GM23338 (cell line): ENCODE measurements around the gene TMEM170B. TPM values are rescaled to one million over a fixed set of nuclear protein-coding genes. Genes with fewer than 3 reads are reported as not detected.

Experiments used
- ATAC-seq: fragments of 200-7000 bp; cut with Tn5 transposase; 3 replicates; pipeline ENCODE4 v1.9.1; 2020
- DNase-seq: peaks from one replicate; pipeline ENCODE4 v3.0.0-alpha.2; 2015; ENCODE audit warnings: low spot score
- H2AFZ ChIP-seq: fragments of 200-600 bp; sonication (generic); 2 replicates; pipeline ENCODE4 v1.8.0; 2016; ENCODE audit warnings: antibody characterized with exemption, mild to moderate bottlenecking, moderate library complexity
- H3F3A ChIP-seq: fragments of 200-600 bp; sonication (generic); replicated peaks from 2 replicates; pipeline ENCODE4 v1.8.0; 2017; ENCODE audit warnings: antibody characterized with exemption, mixed run types, low read depth
- H3K27ac ChIP-seq: fragments of 200-600 bp; sonication (generic); 2 replicates; pipeline ENCODE4 v1.6.1; 2016; ENCODE audit warnings: low read depth
- H3K27me3 ChIP-seq: fragments of 200-600 bp; sonication (generic); 2 replicates; pipeline ENCODE4 v1.8.0; 2016; ENCODE audit warnings: mild to moderate bottlenecking, mixed run types, moderate library complexity; ENCODE audit not compliant: insufficient read depth
- H3K36me3 ChIP-seq: fragments of 200-600 bp; sonication (generic); 2 replicates; pipeline ENCODE4 v1.8.0; 2016; ENCODE audit warnings: mild to moderate bottlenecking; ENCODE audit not compliant: insufficient read depth
- H3K4me1 ChIP-seq: fragments of 200-600 bp; sonication (generic); 2 replicates; pipeline ENCODE4 v1.8.0; 2016; ENCODE audit warnings: mild to moderate bottlenecking, moderate library complexity; ENCODE audit not compliant: insufficient read depth
- H3K4me2 ChIP-seq: fragments of 200-600 bp; sonication (generic); 2 replicates; pipeline ENCODE4 v1.7.1; 2017; ENCODE audit warnings: mixed run types
- H3K4me3 ChIP-seq: fragments of 200-600 bp; sonication (generic); 2 replicates; pipeline ENCODE4 v1.6.1; 2016; ENCODE audit warnings: mixed run types
- H3K79me2 ChIP-seq: fragments of 200-600 bp; sonication (generic); replicated peaks from 2 replicates; pipeline ENCODE4 v1.8.0; 2017; ENCODE audit warnings: mild to moderate bottlenecking; ENCODE audit not compliant: insufficient read depth
- H3K9me2 ChIP-seq: fragments of 200-600 bp; sonication (generic); 2 replicates; pipeline ENCODE4 v1.8.0; 2017; ENCODE audit not compliant: insufficient read depth
- H4K20me1 ChIP-seq: fragments of 200-600 bp; sonication (generic); replicated peaks from 2 replicates; pipeline ENCODE4 v1.8.0; 2017; ENCODE audit warnings: mild to moderate bottlenecking; ENCODE audit not compliant: insufficient read depth
- H3K27ac Mint-ChIP-seq: 2 replicates; pipeline ENCODE4 v1.8.0; 2020; ENCODE audit warnings: inconsistent platforms, mild to moderate bottlenecking, moderate library complexity, mixed read lengths
- H3K27me3 Mint-ChIP-seq: 3 replicates; pipeline ENCODE4 v1.8.0; 2022; ENCODE audit warnings: low read depth, mild to moderate bottlenecking, moderate library complexity, mixed read lengths, inconsistent platforms; ENCODE audit not compliant: insufficient read depth, poor library complexity
- H3K36me3 Mint-ChIP-seq: 3 replicates; pipeline ENCODE4 v1.8.0; 2021; ENCODE audit warnings: low read depth, mild to moderate bottlenecking, inconsistent platforms, moderate library complexity, mixed read lengths
- H3K4me1 Mint-ChIP-seq: 3 replicates; pipeline ENCODE4 v1.8.0; 2020; ENCODE audit warnings: mild to moderate bottlenecking, inconsistent platforms, mixed read lengths
- H3K4me3 Mint-ChIP-seq: 3 replicates; pipeline ENCODE4 v1.8.0; 2021; ENCODE audit warnings: moderate library complexity, mild to moderate bottlenecking, inconsistent platforms, mixed read lengths
- H3K9me3 Mint-ChIP-seq: 3 replicates; pipeline ENCODE4 v1.8.0; 2020; ENCODE audit warnings: moderate library complexity, mild to moderate bottlenecking, inconsistent platforms, mixed read lengths
- CREB1 ChIP-seq: fragments of 250-450 bp; sonication (Bioruptor Pico); IDR thresholded peaks from 2 replicates; pipeline ENCODE4 v1.5.0; 2020; ENCODE audit warnings: low read depth, mild to moderate bottlenecking, moderate library complexity
- CTCF ChIP-seq, 2 experiments: fragments of 200-600 bp in 1 of 2; sonication (generic) in 1 of 2; conservative IDR thresholded peaks; 2 replicates each; pipeline versions ENCODE4 v1.5.1 to v1.6.1; 2016 to 2017; ENCODE audit warnings: antibody characterized with exemption in 2 of 2, low read depth in 2 of 2, mild to moderate bottlenecking in 2 of 2, moderate library complexity in 1 of 2
- EZH2phosphoT487 ChIP-seq: fragments of 200-600 bp; sonication (generic); IDR thresholded peaks from one replicate; pipeline ENCODE4 v1.8.1; 2018; ENCODE audit warnings: antibody characterized with exemption; ENCODE audit not compliant: unreplicated experiment
- JUNB ChIP-seq: IDR thresholded peaks from one replicate; pipeline ENCODE4 v1.6.1; 2016; ENCODE audit warnings: antibody characterized with exemption; ENCODE audit not compliant: unreplicated experiment
- POLR2AphosphoS5 ChIP-seq: IDR thresholded peaks from 2 replicates; pipeline ENCODE4 v1.6.1; 2016; ENCODE audit warnings: antibody characterized with exemption, low read depth
- REST ChIP-seq: IDR thresholded peaks from one replicate; pipeline ENCODE4 v1.6.1; 2018; ENCODE audit warnings: antibody characterized with exemption; ENCODE audit not compliant: unreplicated experiment
- ZNF114 ChIP-seq: fragments of 250-450 bp; sonication (Bioruptor Pico); IDR thresholded peaks from 2 replicates; pipeline ENCODE4 v1.5.0; 2020; ENCODE audit warnings: mild to moderate bottlenecking, moderate library complexity
- ZNF331 ChIP-seq: fragments of 250-450 bp; sonication (Bioruptor Pico); IDR thresholded peaks from 2 replicates; pipeline ENCODE4 v1.5.0; 2020; ENCODE audit warnings: low read depth, mild to moderate bottlenecking, moderate library complexity
- polyA plus RNA-seq: library from polyadenylated mRNA; unstranded; fragments of >200 nt; fragmentation: Nextera tagmentation; extraction: Ambion mirVana; gene quantifications from 2 replicates; pipeline ENCODE4 v1.2.1, GENCODE V29; 2016
- total RNA-seq: library from RNA; depleted of rRNA; stranded (reverse); fragments of >200 nt; shearing (Covaris generic); gene quantifications from 2 replicates; pipeline ENCODE4 v1.2.3, GENCODE V29; 2014

TMEM170B gene
- total and polyA plus RNA-seq, 2 experiments from 2014 or later, result 2.0 to 6.9 TPM

GRCh38 chr6:11618533-11618932 lies 81.0 kb downstream of the TMEM170B start:
- peak; percentile 40; the same call in 1 of the 3 replicates for ATAC-seq
- H3K4me3 Mint-ChIP-seq, result no peak overlapping the region
- H3K36me3 ChIP-seq, result no peaks in the 10 kb centered on the region

GRCh38 chr6:11621119-11621518 lies 83.6 kb downstream of the TMEM170B start:
- peaks cover 2% of the 10 kb centered on the region for H3K27me3 Mint-ChIP-seq
- ATAC-seq (no peak), DNase-seq (no peak)
- H3K4me3 Mint-ChIP-seq, result no peak overlapping the region
- no peak overlapping the region for H3K4me3 ChIP-seq
- H3K36me3 Mint-ChIP-seq, result peaks cover 6% of the 10 kb centered on the region; the same call in 1 of the 3 replicates
- no peak overlapping the region for H2AFZ ChIP-seq
- H4K20me1 ChIP-seq, result no peaks in the 10 kb centered on the region
- no peak overlapping the region for H3K27ac Mint-ChIP-seq
- no peaks in the 10 kb centered on the region for H3K27me3 ChIP-seq
- no peaks in the 10 kb centered on the region for H3K79me2 ChIP-seq
- H3K9me2 ChIP-seq, result no peaks in the 10 kb centered on the region
- no peak overlapping the region for H3K27ac ChIP-seq
- TF ChIP-seq ZNF331 (CRISPR knock-in tag) (no peak), CTCF (conservative IDR thresholded peaks at IDR 0.05; ENCODE audit: low read depth in 2 of 2) (no peak), CREB1 (CRISPR knock-in tag) (no peak), ZNF114 (CRISPR knock-in tag) (no peak), JUNB (no peak), REST (no peak), EZH2phosphoT487 (no peak)
- no peaks in the 10 kb centered on the region for H3F3A ChIP-seq
- H3K4me1 Mint-ChIP-seq, result no peaks in the 10 kb centered on the region
- no peak overlapping the region for H3K4me2 ChIP-seq
- H3K36me3 ChIP-seq, result no peaks in the 10 kb centered on the region
- H3K4me1 ChIP-seq, result no peaks in the 10 kb centered on the region
- H3K9me3 Mint-ChIP-seq, result peaks cover 3% of the 10 kb centered on the region; the same call in 2 of the 3 replicates

More at GRCh38 chr6:11618533-11618932, 81.0 kb downstream of the TMEM170B start:
- H3K4me2 ChIP-seq, result no peak overlapping the region
- no peaks in the 10 kb centered on the region for H3F3A ChIP-seq
- no peaks in the 10 kb centered on the region for H3K79me2 ChIP-seq
- Mint-ChIP-seq H3K4me1 (0 out of 3 replicates have a peak, but pooled peaks cover 2% of the 10 kb centered on the region), H3K27ac (no peak overlapping the region), H3K36me3 (no peaks in the 10 kb centered on the region), H3K27me3 (peaks cover 2% of the 10 kb centered on the region), H3K9me3 (no peaks in the 10 kb centered on the region)
- TF ChIP-seq CTCF (conservative IDR thresholded peaks at IDR 0.05; ENCODE audit: low read depth in 2 of 2) (peak; percentile 65 to 69), EZH2phosphoT487 (no peak), POLR2AphosphoS5 (no peak)
- no peak overlapping the region for H3K4me3 ChIP-seq
- H2AFZ ChIP-seq, result no peak overlapping the region
- peak; percentile 53 for DNase-seq
- H3K4me1 ChIP-seq, result no peaks in the 10 kb centered on the region
- no peaks in the 10 kb centered on the region for H3K27me3 ChIP-seq
- no peak overlapping the region for H3K27ac ChIP-seq
- H4K20me1 ChIP-seq, result no peaks in the 10 kb centered on the region
- 0 out of 2 replicates have a peak, but pooled peaks cover 4% of the 10 kb centered on the region for H3K9me2 ChIP-seq
